ENCODE data around the gene AP4E1. TPM values are rescaled to one million over a fixed set of nuclear protein-coding genes. Genes with fewer than 3 reads are reported as not detected.

Gene AP4E1
- total and polyA plus RNA-seq, 2 of the 8 experiments (the other 6 are each of a cell fraction or from before 2014, with no cell fraction given): 1.4 to 10.9 TPM

DNA sequence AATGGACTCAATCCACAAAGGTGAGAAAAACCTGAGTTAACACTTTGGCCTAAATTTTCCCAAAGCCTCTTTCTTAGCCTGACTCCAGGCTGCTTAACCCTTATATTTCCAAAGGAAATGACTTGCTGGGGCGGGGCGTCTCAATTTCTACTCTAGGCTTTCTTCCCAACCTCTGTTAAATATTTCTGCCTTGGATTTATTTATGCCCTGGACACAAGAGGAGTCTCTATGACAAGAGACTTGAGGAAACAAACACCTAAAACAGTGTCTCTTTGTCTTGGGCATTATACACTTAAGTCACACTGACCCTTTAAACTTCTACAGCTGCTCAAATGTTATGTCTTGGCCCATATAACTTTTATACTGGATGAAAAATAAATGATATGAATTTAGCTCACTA is 28.3 kb upstream of the AP4E1 start:
- H3K79me2 ChIP-seq (ENCODE audit: control insufficient read depth in 1 of 2, insufficient read depth in 2 of 2, low read length in 2 of 2): no peaks in the 10 kb centered on the region
- CTCF ChIA-PET (ENCODE audit: partially characterized antibody): interaction anchor here (0.7 to 3.2 kb wide), 3 partner anchors 204 to 355 kb away, joined by 3 to 9 read pairs (median 3); no protein-coding TSS in a partner anchor
- no peak overlapping the region for H3K18ac ChIP-seq (ENCODE audit: extremely low read depth, low read length)
- no peaks in the 10 kb centered on the region for H3K27me3 ChIP-seq (replicated peaks in 1 of 4; ENCODE audit: control insufficient read depth in 3 of 4, extremely low read depth in 1 of 4, insufficient read depth in 3 of 4, low read length in 3 of 4)
- no peak overlapping the region for H3K4me2 ChIP-seq (ENCODE audit: insufficient read depth in 1 of 2, low read depth in 2 of 2, low read length in 2 of 2)
- H3K9me3 ChIP-seq (ENCODE audit: insufficient read depth in 2 of 2, low read depth in 1 of 2, low read length in 1 of 2): no peaks in the 10 kb centered on the region
- H3K36me3 ChIP-seq (ENCODE audit: control insufficient read depth in 2 of 4, insufficient read depth in 4 of 4, low read length in 3 of 4): no peaks in the 10 kb centered on the region
- no peaks in the 10 kb centered on the region for H4K20me1 ChIP-seq (replicated peaks in 1 of 2; ENCODE audit: control insufficient read depth in 1 of 2, insufficient read depth in 2 of 2, low read length in 2 of 2)
- H3K56ac ChIP-seq (replicated peaks; ENCODE audit: insufficient read length, low read depth, low read length): no peak overlapping the region
- no peak overlapping the region for H2BK15ac ChIP-seq (ENCODE audit: low read length)
- no peak overlapping the region for H2BK12ac ChIP-seq (ENCODE audit: low read depth, low read length)
- no peak overlapping the region for H3K4ac ChIP-seq (replicated peaks; ENCODE audit: insufficient read length, low read depth, low read length)
- no peaks in the 10 kb centered on the region for H3K79me1 ChIP-seq (ENCODE audit: low read depth, low read length)
- no peak overlapping the region for H2AK5ac ChIP-seq (ENCODE audit: low read depth, low read length)
- H4K8ac ChIP-seq (ENCODE audit: extremely low read depth, insufficient read depth, low read length): no peak overlapping the region
- H3K9ac ChIP-seq (replicated peaks in 1 of 4; ENCODE audit: extremely low read depth in 1 of 4, low read depth in 3 of 4, low read length in 3 of 4): no peak overlapping the region
- no peak overlapping the region for H2AFZ ChIP-seq (ENCODE audit: low read length)
- FAIRE-seq: no peak
- no peak overlapping the region for H3K27ac ChIP-seq (ENCODE audit: low read depth, low read length)
- no peak overlapping the region for H4K91ac ChIP-seq (replicated peaks; ENCODE audit: insufficient read length, low read length)
- H3K14ac ChIP-seq (ENCODE audit: insufficient read length): no peak overlapping the region
- POLR2A ChIA-PET (ENCODE audit: partially characterized antibody): interaction anchor here (0.7 to 1.8 kb wide), 3 partner anchors 12 to 618 kb away, joined by 3 to 4 read pairs (median 3); partner anchors contain the start of gene GABPB1
- no peak overlapping the region for H3K4me3 ChIP-seq (ENCODE audit: extremely low read depth in 1 of 4, insufficient read depth in 2 of 4, low read depth in 3 of 4, low read length in 4 of 4)
- H2BK5ac ChIP-seq (ENCODE audit: low read depth, low read length): no peak overlapping the region
- no peak for DNase-seq (ENCODE audit: low read depth in 1 of 2, low spot score in 2 of 2)
- no peaks in the 10 kb centered on the region for H3K4me1 ChIP-seq (replicated peaks in 1 of 4; ENCODE audit: control insufficient read depth in 3 of 4, insufficient read depth in 4 of 4, low read length in 3 of 4)
- no peak overlapping the region for H3K23ac ChIP-seq (ENCODE audit: insufficient read length)
- WGBS, 2 experiments (ENCODE audit: extremely low coverage in 1 of 2, insufficient coverage in 1 of 2, insufficient read length in 1 of 2, insufficient replicate concordance in 2 of 2, low coverage in 1 of 2, low lambda C conversion rate in 2 of 2, missing lambda C conversion rate in 1 of 2): 87% methylated on average over 2 of the region's 2 CpGs; no CpG with 5 or more reads in 1 of the 2 experiments
- H2BK20ac ChIP-seq (ENCODE audit: low read length): no peak overlapping the region
- no peak overlapping the region for H2BK120ac ChIP-seq (replicated peaks; ENCODE audit: low read depth, low read length)
- H3K23me2 ChIP-seq (ENCODE audit: low read depth, low read length): no peaks in the 10 kb centered on the region
- H4K5ac ChIP-seq (ENCODE audit: insufficient read length, low read depth, low read length): no peak overlapping the region
- TF ChIP-seq ATF2 (IDR thresholded peaks at IDR 0.05; ENCODE audit: low read length): no peak
- TF ChIP-seq BCL11A (IDR thresholded peaks at IDR 0.05; ENCODE audit: low read depth in 2 of 2, low read length in 2 of 2): no peak
- TF ChIP-seq POU5F1 (IDR thresholded peaks at IDR 0.05; ENCODE audit: low read depth, low read length): no peak
- TF ChIP-seq USF2 (IDR thresholded peaks at IDR 0.05; ENCODE audit: low read length): no peak
- TF ChIP-seq ASH2L (IDR thresholded peaks at IDR 0.05; ENCODE audit: low read length): no peak
- no peak for TF ChIP-seq FOSL1 (IDR thresholded peaks at IDR 0.05; ENCODE audit: insufficient read depth, low read depth, low read length)
- no peak for TF ChIP-seq BACH1 (IDR thresholded peaks at IDR 0.05; ENCODE audit: low read length)
- TF ChIP-seq RXRA (IDR thresholded peaks at IDR 0.05; ENCODE audit: insufficient read depth, low read depth, low read length): no peak
- TF ChIP-seq SRF (IDR thresholded peaks at IDR 0.05; ENCODE audit: low read depth, low read length): no peak
- TF ChIP-seq GABPA (IDR thresholded peaks at IDR 0.05; ENCODE audit: borderline replicate concordance, insufficient read depth, low read length): no peak
- no peak for TF ChIP-seq KDM5A (IDR thresholded peaks at IDR 0.05; ENCODE audit: low read length)
- TF ChIP-seq BRCA1 (IDR thresholded peaks at IDR 0.05; ENCODE audit: low read depth, low read length): no peak
